HG02884 (cell line): ENCODE data around the gene CDH4.
"Not testable (repeated sequence)": the region's sequence is repeated elsewhere in the genome, so short reads cannot be mapped to it uniquely, and the experiment has no call there.

Experiments
- ATAC-seq: cut with Tn5 transposase; IDR thresholded peaks from one replicate; pipeline ENCODE4 v1.9.1; 2021; ENCODE audit warnings: mild to moderate bottlenecking, moderate library complexity; ENCODE audit not compliant: unreplicated experiment

Gene CDH4

DNA sequence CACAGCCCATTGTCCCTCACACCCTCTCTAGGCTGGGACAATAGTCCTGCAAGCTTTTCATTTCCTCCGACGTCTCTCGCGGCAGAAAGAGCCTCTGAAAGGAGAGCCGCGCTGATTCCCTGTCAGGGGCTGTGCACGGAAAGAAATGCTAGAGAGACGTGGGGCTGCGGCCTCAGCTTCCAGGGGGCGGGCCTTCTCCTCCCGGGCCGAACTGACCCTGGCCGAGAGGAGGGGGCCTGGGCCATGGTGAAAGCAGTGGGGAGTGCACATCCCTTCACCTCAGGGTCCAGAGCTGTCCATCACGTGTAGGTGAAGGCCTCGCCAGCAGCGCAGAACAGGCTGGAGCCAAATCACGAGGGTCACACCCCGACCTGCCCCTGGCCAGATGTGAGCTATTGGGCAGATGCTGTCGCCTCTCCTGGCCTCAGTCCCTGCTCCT lies 593.2 kb downstream of the CDH4 start:
- ATAC-seq, result no peak

DNA sequence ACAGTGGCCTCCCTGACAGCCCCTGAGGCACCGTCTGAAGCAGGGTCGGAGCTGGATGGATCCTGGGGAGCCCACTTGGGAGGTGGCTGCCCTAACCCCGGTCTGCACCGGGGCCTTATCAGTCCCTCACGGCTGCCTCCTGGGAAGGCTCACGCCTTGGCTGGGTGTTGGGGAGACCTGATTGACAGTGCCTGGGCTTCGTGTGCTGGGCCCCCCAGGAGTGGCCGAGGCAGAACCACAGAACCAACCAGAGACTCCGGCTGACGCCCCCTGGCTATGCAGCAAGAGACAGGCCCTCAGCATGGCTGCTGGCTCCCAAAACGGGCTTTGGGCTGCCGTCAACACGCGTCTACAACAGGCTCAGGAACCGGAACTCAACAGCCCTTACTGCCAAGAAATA lies 594.0 kb downstream of the CDH4 start:
- no peak for ATAC-seq

DNA sequence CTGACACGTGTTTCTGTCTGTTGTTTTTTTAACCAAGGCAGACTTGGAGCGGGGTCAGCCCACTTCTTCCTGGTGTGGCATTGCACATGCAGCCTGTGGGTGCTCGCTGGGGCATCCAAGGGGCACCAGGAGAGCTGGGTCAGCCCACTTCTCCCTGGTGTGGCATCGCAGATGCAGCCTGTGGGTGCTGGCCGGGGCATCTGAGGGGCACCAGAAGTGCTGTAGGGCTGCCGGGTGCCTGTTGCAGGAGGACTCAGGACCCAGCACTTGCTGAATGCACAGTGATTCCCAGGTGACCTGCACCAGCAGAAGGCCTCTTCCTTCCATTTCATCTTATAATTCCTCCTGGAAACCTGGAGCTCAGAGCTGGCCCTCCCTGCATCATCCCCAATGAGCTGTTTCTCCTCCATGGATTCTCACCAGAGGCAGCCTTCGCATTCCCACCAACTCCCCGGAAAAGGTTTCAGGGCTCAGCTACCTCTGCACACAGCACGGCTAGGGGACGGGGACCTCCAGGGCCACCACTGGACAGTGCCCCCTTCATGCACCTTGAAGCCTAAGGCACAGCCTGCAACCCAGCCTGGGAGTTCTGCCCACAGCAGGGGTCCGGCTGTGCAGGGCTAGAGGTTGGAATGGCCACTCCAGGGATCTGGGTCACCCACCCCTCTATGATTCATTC lies 594.8 kb downstream of the CDH4 start:
- no peak for ATAC-seq

- ATAC-seq, result no peak
Observed at GRCh38 chr20:61847420-61847748, 595.3 kb downstream of the CDH4 start.

DNA sequence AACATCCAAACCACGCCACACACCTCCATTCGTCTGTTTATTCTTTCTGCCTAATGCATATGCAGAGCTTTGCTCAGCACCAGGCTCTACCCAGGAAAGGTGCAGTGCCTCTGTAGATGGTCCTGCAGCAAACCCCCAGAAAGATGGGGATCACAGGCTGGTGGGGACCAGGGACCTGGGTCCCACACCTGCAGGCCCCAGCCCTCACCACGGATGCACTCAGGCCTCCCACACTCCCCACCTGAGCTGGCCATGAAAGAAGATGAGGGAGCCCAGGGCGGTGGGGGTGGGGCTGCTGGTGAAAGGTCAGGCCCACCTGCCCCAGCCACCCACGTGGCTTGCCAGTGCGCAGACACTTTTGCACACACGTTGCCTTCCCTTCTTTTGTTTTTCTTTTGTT lies 595.9 kb downstream of the CDH4 start:
- no peak for ATAC-seq

- ATAC-seq, result no peak
Observed at GRCh38 chr20:61848851-61849250, 596.8 kb downstream of the CDH4 start.

DNA sequence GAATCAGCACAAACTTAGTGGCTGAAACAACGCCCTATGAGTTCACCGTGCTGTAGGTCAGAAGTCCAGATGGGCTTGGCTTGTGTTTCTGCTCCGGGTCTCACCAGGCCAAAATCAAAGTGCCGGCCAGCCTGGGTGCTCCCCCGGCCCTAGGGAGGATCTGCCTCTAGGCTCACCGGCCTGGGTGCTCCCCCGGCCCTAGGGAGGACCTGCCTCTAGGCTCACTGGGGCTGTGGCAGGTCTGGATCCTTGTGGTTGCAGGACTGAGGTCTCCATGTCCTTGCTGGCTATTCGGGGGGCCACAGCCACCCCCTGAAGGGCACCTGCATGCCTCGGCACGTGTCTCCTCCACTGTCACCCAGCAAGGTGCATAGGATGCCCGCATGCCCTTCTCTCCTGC lies 597.3 kb downstream of the CDH4 start:
- no peak for ATAC-seq

GRCh38 chr20:61849822-61850221 lies 597.8 kb downstream of the CDH4 start:
- ATAC-seq, result no peak

GRCh38 chr20:61850457-61850856 lies 598.4 kb downstream of the CDH4 start:
- ATAC-seq, result no peak

DNA sequence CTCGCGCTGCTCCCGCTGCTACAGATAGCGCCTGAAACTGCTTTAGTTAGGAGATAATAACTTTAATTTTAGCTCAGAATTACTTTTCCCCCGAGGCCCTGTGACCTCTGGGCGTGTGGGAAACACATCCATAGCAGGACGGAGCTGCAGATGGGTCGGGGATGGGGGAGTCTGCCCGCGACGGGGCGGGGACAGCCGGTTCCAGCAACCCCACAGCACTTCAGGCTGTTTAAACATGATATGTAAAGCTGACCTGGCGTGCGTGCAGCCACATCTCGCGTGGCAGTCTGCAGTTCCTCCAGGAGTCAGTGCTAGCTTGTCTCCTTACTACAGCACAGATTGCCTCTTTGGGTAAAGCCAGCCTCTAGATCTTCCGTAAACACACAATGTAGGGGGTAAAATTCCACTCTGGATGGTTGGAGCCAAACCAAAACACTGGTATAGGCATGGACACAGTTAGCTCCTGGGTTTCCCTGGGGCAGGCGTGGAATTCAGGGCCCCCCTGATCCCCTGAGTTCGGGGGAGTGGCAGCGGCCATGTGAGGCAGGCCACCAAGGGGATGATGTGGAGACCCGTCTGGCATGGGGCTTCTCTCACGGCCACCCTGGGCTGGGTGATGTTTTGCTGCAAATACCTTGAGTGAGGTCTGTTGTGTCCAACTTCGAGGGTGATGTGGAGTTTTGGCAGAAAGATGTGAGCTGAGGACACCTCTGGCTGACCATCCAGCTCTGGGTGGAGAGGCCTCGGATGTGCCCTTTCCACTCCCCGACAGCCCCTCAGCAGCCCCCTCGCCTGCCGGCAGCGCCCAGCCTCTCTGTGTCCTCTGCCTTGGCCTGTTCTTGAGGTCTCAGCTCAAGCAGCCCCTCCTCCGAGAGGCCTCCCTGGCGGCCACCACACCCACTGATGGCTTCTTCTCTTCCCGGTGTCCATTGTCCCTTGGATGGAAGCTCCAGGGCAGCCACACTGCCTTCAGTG lies 599.2 kb downstream of the CDH4 start:
- ATAC-seq, result no peak

- no peak for ATAC-seq
Observed at GRCh38 chr20:61852268-61853072, 600.4 kb downstream of the CDH4 start.

DNA sequence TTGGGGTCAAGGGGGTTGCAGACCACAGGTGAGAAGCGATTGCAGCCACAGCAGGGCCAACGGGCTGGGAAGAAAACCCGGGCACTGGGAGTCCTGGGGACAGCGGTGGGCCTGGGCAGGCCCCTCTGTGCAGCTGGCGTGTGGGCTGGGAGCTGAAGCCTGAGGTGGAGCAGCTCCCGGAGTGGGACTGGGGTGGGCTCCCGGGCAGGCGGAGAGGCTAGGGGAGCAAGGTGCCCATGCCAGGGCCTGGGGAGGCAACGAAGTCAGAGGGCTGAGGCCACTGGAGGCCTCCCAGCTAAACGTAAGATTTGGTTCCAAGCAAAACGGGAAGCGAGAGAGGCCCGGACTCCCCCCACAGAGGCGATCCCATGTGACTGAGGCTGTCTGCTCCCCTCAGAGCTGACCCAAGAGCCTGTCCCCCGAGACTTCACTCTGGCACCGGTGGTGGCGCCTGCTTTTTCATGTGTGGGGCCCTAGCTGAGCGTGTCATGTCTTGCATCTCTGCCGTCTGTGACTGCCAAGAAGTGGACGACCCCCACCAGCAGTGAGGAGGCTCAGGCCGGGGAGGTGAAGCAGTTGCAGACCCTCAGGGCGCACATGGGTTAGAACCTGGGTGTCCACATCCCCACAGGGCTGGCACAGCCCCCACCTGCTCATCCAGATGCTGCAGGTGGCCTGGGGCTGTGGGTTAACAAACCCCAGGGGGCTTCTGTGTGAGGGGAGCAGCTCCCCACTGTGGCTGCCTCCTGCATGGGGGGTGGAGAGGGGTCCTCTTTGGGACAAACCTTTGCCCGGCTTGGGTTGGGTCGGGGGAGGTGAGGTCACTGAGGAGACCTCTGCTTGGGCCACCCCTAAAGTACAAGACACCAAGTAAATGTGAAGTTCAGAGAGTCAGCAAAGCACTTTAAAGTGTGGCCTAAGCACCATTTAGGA lies 601.3 kb downstream of the CDH4 start:
- ATAC-seq, result no peak

- ATAC-seq, result not testable (repeated sequence)
Observed at GRCh38 chr20:61854538-61854937, 602.5 kb downstream of the CDH4 start.

- no peak for ATAC-seq
Observed at GRCh38 chr20:61855286-61855685, 603.2 kb downstream of the CDH4 start.

DNA sequence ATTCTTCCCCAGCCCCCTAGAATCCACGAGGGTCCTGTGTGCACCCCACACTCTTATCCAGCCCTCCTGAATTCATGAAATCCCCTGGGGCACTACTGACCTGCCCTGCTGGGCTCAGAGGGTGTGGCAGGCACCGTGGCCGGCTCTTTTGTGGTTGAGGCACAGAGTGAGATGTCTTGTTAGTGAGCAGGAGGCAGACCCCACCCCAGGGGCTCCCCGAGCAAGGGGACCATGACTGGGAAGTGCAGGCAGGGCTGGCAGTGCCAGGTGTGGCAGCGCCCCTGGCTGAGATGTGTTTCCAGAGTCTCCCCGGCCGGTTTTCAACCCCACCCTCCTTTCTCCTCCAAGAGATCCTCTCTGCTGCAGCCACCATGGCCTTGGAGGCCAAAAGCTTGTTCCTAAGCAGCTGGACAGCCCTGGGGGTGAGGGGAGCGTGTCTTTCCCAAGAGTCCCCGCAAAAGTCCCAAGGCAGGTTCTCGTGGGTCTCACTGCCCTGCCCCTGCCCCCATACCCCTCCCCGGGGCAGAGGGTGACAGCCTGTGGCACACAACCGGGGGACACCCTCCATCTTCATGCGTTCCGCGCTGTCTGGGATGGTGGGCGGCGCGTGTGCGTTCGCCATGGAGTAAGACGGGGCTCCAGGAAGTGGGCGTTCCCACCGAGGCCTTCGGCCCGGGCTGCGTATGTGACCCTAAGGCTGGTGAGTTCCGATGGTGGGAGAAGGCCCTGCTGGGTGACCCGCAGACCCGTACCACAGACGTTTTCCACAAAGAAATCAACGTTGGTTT lies 604.8 kb downstream of the CDH4 start:
- ATAC-seq, result no peak

DNA sequence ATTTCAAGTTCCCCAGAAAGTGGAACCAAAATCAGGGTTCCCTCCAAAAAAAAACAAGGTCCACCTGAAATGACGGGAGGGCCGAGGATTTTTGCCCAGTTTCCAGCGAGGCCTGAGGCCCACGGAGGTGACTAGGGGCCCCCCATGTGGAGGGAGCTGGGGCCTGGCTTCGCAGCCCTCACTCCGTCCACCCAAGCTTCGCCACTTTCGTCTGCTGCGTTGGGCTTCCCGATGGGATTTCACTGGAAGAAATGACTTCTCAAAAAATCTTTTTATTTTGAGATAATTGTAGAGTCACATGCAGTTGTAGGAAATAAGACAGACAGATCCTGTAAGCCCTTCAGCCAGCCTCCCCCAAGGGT lies 605.3 kb downstream of the CDH4 start:
- ATAC-seq, result no peak

GRCh38 chr20:61857884-61858283 lies 605.8 kb downstream of the CDH4 start:
- ATAC-seq, result no peak

DNA sequence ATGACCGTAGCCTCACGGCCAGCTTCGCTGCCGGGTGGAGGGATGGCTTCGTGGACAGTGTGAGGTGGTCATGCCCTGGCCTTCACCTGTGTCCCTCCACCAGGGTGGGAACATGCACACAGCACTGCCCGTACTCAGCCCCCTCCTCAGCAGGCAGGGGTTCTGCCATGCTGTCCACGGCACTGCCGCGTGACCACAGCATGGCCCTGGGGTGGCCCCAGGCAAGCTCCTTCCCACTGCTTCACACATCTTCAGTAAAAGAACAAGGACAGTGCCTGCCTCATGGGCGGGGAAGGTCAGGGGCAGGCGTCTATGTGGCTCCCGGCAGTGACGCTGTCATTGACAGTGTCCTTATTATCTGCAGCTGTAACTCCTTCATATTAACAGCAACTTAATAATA lies 607.7 kb downstream of the CDH4 start:
- ATAC-seq, result no peak

DNA sequence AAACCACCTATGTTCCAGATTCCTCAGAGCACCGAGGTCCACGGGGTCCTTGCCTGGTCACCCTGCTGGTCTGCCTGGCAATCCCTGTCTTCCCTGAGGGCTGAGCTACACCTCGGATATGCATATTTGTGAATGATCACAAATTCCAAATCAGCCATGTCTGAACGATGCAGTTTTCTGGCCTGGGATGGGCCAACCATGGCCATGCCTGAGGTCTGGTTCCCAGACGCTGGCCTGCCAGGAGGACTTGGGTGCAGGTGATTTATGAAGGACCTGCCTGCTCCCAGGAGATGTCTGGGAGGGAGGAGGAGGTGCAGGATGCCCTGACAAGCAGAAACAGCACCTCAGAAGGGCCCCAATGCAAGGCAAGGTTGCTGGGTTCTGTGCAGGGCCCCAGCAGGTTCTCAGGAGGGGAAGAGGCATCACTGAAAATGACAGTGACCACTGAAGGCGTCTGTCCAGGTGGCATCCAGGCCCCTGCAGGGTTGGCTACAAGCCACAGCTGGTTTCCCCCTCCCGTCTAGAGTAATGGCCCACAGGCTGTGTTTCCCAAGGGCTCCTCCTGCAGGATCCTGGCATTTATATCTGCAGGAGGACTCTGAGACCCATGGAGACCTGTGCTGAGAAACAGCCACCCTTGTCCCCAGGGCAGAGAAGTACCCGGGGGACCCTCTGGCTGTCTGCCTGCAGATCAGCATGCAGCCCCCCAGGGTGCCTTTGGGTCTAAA lies 608.4 kb downstream of the CDH4 start:
- ATAC-seq, result no peak
